GM23338 (cell line): Measurements from ENCODE around the gene CORO1C.
"Not testable (repeated sequence)": the region's sequence is repeated elsewhere in the genome, so short reads cannot be mapped to it uniquely, and the experiment has no call there.

Experiments used
- EZH2 ChIP-seq: fragments of 200-600 bp; sonication (generic); IDR thresholded peaks from one replicate; pipeline ENCODE4 v1.8.0; 2017; ENCODE audit warnings: antibody characterized with exemption, mild to moderate bottlenecking, low read depth; ENCODE audit not compliant: unreplicated experiment
- EZH2phosphoT487 ChIP-seq: fragments of 200-600 bp; sonication (generic); IDR thresholded peaks from one replicate; pipeline ENCODE4 v1.8.1; 2018; ENCODE audit warnings: antibody characterized with exemption; ENCODE audit not compliant: unreplicated experiment
- NANOG ChIP-seq: IDR thresholded peaks from 2 replicates; pipeline ENCODE4 v1.6.1; 2016; ENCODE audit warnings: antibody characterized with exemption, borderline replicate concordance
- POLR2AphosphoS5 ChIP-seq: IDR thresholded peaks from 2 replicates; pipeline ENCODE4 v1.6.1; 2016; ENCODE audit warnings: antibody characterized with exemption, low read depth
- TF ChIP-seq, protein P1 (sequence below), 2 experiments: fragments of 200-600 bp in 1 of 2; sonication (generic) in 1 of 2; conservative IDR thresholded peaks; 2 replicates each; pipeline versions ENCODE4 v1.5.1 to v1.6.1; 2016 to 2017; ENCODE audit warnings: antibody characterized with exemption in 2 of 2, low read depth in 2 of 2, mild to moderate bottlenecking in 2 of 2, moderate library complexity in 1 of 2

DNA sequence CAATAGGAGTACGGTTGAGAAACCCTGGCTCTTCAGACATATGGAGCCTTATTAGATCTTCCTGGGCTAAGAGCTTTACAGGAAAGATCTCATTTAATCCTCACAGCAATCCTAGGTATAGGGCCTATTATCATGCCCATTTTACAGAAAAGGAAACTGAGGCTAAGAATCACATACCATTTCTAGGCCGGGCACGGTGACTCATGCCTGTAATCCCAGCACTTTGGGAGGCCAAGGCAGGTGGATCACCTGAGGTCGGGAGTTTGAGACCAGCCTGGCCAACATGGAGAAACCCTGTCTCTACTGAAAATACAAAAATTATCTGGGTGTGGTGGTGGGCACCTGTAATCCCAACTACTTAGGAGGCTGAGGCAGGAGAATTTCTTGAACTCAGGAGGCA lies 19.7 kb upstream of the CORO1C start:
- TF ChIP-seq, protein P1, sequence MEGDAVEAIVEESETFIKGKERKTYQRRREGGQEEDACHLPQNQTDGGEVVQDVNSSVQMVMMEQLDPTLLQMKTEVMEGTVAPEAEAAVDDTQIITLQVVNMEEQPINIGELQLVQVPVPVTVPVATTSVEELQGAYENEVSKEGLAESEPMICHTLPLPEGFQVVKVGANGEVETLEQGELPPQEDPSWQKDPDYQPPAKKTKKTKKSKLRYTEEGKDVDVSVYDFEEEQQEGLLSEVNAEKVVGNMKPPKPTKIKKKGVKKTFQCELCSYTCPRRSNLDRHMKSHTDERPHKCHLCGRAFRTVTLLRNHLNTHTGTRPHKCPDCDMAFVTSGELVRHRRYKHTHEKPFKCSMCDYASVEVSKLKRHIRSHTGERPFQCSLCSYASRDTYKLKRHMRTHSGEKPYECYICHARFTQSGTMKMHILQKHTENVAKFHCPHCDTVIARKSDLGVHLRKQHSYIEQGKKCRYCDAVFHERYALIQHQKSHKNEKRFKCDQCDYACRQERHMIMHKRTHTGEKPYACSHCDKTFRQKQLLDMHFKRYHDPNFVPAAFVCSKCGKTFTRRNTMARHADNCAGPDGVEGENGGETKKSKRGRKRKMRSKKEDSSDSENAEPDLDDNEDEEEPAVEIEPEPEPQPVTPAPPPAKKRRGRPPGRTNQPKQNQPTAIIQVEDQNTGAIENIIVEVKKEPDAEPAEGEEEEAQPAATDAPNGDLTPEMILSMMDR (conservative IDR thresholded peaks at IDR 0.05; ENCODE audit: low read depth in 2 of 2): not testable (repeated sequence)
- TF ChIP-seq EZH2, POLR2AphosphoS5, EZH2phosphoT487, NANOG: not testable (repeated sequence)
